A673 (cell line): ENCODE measurements around the gene CEP112.

Experiments
- CTCF ChIP-seq: fragments of 300-800, 200-600 bp; sonication (generic); conservative IDR thresholded peaks from 2 replicates; pipeline ENCODE4 v1.5.1; 2017; ENCODE audit warnings: low read depth, mild to moderate bottlenecking, antibody characterized with exemption, low read length, moderate library complexity, mixed read lengths
- EZH2 ChIP-seq: fragments of 200-600 bp; sonication (generic); IDR thresholded peaks from 2 replicates; pipeline ENCODE4 v1.6.1; 2017; ENCODE audit warnings: borderline replicate concordance, low read depth, mild to moderate bottlenecking, mixed read lengths, antibody characterized with exemption, low read length; ENCODE audit not compliant: poor library complexity, severe bottlenecking

GRCh38 chr17:65696739-65697394 lies 495.1 kb downstream of the CEP112 start:
- TF ChIP-seq CTCF = no peak
- no peak for TF ChIP-seq EZH2
